Left lobe of liver (tissue), 2 donors: ENCODE results near the gene PHLDB3. TPM values are rescaled to one million over a fixed set of nuclear protein-coding genes. Genes with fewer than 3 reads are reported as not detected.
"Not testable (repeated sequence)": the region's sequence is repeated elsewhere in the genome, so short reads cannot be mapped to it uniquely, and the experiment has no call there.

Source experiments
- ATAC-seq: fragments of 200-7000 bp; cut with Tn5 transposase; one replicate; pipeline ENCODE4 v1.9.1; 2020; ENCODE audit warnings: mild to moderate bottlenecking, moderate library complexity
- DNase-seq: peaks from one replicate; pipeline ENCODE4 v3.0.0-alpha.2; 2020; ENCODE audit warnings: low spot score
- total RNA-seq: library from RNA; stranded (reverse); gene quantifications from one replicate; pipeline ENCODE4 v1.2.1, GENCODE V29; 2021
- donor health status: DM: no; HTN: no; CAD: no; lungs with moderate emphysema.
- donor health status: DM: no; HTN: yes; CAD: no.

Gene PHLDB3
- total RNA-seq: 17.7 TPM

GRCh38 chr19:43504426-43505185 lies at the start of gene PHLDB3:
Gene PHLDB3, minus strand, starts transcription at chr19:43504746. Its CDS starts 628 bp downstream, at chr19:43504118.
- ATAC-seq (peak; percentile 48), DNase-seq (peak; percentile 59)

GRCh38 chr19:43553656-43554055 lies 49.1 kb upstream of the PHLDB3 start:
- ATAC-seq: no peak
- DNase-seq: no peak

- ATAC-seq: no peak
- DNase-seq: no peak
These were observed 48.1 kb upstream of the PHLDB3 start for GRCh38 chr19:43552616-43553015.

DNA sequence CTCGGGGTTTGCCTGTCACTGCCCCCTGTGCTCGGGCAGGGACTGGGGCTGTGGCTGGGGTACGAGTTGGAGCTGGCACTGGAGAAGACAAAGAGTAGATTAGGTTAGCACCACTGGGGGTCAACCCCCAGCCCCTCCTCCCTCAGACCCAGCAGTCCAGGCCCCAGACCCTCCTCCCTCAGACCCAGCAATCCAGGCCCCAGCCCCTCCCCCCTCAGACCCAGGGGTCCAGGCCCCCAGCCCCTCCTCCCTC lies 47.6 kb upstream of the PHLDB3 start:
- DNase-seq (no peak), ATAC-seq (no peak)

DNA sequence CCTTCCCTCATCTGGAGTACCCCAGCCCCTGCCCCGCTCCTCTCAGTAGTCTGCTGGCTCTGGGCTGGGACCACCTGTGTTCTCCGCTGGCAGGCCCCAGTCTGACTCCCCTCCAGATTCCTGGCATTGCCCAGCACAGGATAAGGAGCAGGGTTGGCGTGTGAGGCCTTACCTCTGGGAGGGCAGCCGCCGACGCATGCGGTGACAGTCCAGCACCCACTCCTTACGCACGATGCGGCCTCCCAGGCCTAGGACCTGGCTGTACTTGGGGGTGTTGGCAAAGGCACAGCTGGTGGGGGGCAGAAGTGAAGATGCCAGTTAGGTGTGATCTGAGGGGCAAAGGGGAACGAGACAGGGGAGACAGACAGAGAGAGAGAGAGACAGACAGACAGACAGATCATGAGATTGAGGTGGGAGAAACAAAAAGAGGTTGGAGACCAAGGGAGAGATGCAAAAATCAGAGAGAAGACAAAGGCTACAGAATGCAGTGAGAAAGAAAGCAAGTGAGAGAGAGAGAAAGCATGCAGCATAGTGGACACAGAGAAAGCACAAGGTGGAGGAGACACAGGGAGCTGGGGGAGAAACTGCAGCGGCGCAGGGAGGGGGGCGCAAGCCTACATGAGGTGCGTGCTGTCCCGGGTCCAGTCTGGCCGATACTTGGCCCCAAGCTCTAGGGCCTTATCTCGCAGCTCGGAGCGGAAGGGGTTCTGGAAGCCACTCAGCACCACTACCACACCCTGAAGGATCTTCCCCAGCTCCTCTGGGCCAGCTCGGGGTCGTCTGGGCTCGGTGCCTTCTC lies 47.1 kb upstream of the PHLDB3 start:
- ATAC-seq: no peak
- no peak for DNase-seq

- ATAC-seq: no peak
These were observed 44.2 kb upstream of the PHLDB3 start for GRCh38 chr19:43548706-43549105.

DNA sequence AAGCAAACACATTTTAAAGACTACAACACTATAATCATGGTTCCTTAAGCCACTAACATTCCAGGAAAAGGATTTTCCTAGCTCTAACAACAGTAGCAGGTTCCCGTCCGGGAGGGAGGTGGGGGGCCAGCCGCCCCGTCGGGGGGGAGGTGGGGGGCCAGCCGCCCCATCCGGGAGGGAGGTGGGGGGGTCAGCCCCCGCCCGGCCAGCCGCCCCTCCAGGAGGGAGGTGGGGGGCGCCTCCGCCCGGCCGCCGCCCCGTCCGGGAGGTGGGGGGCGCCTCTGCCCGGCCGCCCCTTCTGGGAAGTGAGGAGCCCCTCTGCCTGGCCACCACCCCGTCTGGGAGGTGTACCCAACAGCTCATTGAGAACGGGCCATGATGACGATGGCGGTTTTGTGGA lies 43.4 kb upstream of the PHLDB3 start:
- not testable (repeated sequence) for DNase-seq, ATAC-seq

More at GRCh38 chr19:43548706-43549105, 44.2 kb upstream of the PHLDB3 start:
- no peak for DNase-seq

- DNase-seq: no peak
- no peak for ATAC-seq
These were observed 42.0 kb upstream of the PHLDB3 start for GRCh38 chr19:43546581-43546980.

- DNase-seq: no peak
- ATAC-seq: no peak
These were observed 41.4 kb upstream of the PHLDB3 start for GRCh38 chr19:43545981-43546380.

- DNase-seq: no peak
- no peak for ATAC-seq
These were observed 40.7 kb upstream of the PHLDB3 start for GRCh38 chr19:43545276-43545675.

- DNase-seq: no peak
- no peak for ATAC-seq
These were observed 39.5 kb upstream of the PHLDB3 start for GRCh38 chr19:43544077-43544476.

GRCh38 chr19:43541920-43542650 lies 37.5 kb upstream of the PHLDB3 start:
- no peak for DNase-seq
- ATAC-seq: peak; percentile 83

GRCh38 chr19:43540381-43540780 lies 35.8 kb upstream of the PHLDB3 start:
- no peak for DNase-seq
- ATAC-seq: no peak

GRCh38 chr19:43538922-43539321 lies 34.4 kb upstream of the PHLDB3 start:
- no peak for ATAC-seq
- DNase-seq: no peak

DNA sequence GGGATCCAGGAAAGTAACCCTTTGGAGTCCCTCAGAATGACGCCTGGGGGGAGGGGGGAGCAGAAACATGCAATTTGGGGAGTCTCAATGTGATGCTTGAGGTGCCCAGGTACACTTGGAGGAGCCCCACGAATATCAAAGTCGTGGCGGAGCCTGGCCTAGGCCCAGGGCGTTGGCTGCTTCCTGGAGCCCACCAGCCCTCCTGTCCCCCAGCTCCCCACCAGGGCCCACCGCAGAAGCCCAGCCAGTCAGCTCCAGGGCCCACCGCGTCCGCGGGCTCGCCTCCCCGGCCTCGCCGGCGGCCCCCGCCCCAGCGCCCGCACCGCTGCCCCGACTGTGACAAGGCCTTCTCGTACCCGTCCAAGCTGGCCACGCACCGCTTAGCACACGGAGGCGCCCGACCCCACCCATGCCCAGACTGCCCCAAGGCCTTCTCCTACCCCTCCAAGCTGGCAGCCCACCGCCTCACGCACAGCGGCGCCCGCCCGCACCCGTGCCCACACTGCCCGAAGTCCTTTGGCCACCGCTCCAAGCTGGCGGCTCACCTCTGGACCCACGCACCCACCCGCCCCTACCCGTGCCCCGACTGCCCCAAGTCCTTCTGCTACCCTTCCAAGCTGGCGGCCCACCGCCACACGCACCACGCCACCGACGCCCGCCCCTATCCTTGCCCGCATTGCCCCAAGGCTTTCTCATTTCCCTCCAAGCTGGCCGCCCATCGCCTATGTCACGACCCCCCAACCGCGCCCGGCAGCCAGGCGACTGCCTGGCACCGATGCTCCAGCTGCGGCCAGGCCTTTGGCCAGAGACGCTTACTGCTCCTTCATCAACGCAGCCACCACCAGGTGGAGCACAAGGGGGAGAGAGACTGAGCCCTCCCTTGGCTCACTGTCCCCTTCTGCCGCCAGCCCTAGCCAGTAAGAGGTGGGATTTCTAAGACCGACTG lies 30.5 kb upstream of the PHLDB3 start:
- ATAC-seq (no peak), DNase-seq (peak; percentile 61)

GRCh38 chr19:43534305-43534815 lies 29.8 kb upstream of the PHLDB3 start:
- DNase-seq: no peak
- ATAC-seq: no peak

DNA sequence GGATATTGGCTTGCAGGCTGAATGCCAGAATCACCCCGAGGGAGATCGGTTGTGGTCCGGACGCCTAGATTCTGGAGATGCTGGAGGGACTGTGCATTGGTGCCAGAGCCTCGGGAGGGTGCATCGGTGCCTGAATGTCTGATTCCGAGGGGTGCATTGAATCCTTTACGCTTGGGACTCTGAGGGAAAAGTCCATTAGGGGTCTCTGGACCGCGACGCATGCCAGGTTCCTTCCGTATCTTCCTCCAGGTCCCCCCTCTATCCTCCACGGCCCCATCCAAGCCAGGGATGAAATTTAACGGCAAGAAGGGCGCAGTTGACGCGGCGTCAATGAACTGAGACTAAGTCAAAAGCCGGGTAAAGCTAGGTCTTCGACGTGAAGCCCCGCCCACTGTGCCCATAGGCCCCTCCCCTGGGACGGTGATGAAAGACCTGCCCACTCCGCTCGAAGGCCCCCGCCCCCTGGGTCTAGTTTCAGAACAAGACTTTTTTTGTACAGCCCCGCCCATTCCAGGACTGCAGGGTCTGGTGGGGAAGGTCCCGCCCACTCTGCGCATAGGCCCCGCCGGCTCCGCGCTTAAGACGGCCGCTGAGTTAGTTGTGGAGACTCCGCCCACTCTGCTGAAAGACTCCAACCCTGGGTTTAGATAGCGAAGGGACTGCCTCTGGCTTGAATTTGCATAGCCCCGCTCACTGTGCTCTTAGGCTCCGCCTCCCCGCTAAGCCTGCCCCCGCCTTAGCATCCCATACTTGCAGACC lies 29.2 kb upstream of the PHLDB3 start:
- peak; percentile 98 for DNase-seq
- peak; percentile 81 for ATAC-seq

DNA sequence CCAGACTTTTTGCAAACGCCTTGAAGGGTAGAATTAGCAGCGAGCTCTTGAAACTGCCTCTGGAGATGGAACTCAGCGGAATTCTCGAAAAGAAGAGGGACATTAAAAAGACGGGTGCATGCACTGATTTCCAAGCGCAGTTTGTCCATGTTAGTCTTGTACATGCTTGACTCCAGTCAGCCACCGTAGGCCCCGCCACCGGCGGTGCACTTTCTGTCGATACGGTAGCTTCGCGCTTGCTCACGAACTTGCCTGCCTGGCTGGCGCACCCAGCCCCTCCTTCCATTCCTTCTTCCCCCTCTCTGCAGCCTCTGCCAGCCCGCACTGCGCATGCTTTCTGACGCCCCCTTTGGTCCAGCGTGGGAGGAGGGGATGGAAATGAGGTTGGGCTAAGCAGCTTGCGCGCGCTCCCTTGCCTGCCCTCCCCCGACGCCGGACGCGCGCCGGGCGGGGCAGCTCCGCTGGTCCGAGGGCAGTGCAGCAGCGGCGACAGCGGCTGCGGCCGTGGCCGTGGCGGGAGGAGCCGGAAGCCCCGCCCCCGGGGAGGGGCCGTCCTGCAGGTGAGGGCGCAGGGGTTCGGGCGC lies 28.5 kb upstream of the PHLDB3 start, which contains the start of gene ZNF575:
ZNF575 (plus strand) TSS at position 227 of the 584 bp plus-strand sequence. CDS start 1,235 bp downstream, outside the sequence.
- DNase-seq (peak; percentile 93), ATAC-seq (peak; percentile 83)

GRCh38 chr19:43532571-43532961 lies 28.0 kb upstream of the PHLDB3 start:
- ATAC-seq: peak; percentile 24

More at GRCh38 chr19:43532571-43532961, 28.0 kb upstream of the PHLDB3 start:
- DNase-seq: peak; percentile 77
